ENCODE data around the gene ZSCAN22. TPM values are rescaled to one million over a fixed set of nuclear protein-coding genes. Genes with fewer than 3 reads are reported as not detected.
A peak's percentile ranks its signal among the peaks of the same experiment; 100 is the strongest.

The ZSCAN22 gene
- total and polyA plus RNA-seq, 2 donors (not counting 1 experiment from before 2014, with no cell fraction given): 2.8 to 7.1 TPM

GRCh38 chr19:58304255-58304654 is 22.5 kb upstream of the ZSCAN22 start:
- peak overlapping the region in 1 of 5 experiments; percentile 94 for H3K4me3 ChIP-seq (ENCODE audit: control extremely low read depth in 1 of 5, extremely low read depth in 1 of 5, insufficient read depth in 1 of 5, low read depth in 2 of 5, low read length in 4 of 5)
- Mint-ChIP-seq H3K9me3 (ENCODE audit: insufficient read depth) (no peaks in the 10 kb centered on the region), H3K27me3 (no peaks in the 10 kb centered on the region), H3K27ac (peak overlapping the region; percentile 97), H3K4me1 (peaks cover 32% of the 10 kb centered on the region), H3K4me3 (peak overlapping the region; percentile 97)
- peak overlapping the region; percentile 85 to 93 for H3K27ac ChIP-seq (ENCODE audit: low read length in 2 of 2)
- intact Hi-C loops (cut with micrococcal nuclease): loop anchor here (2.0 kb wide), 3 partner anchors 75 to 163 kb away; partner anchors contain the start of genes ZNF132, ZNF324 and ZNF544
- peak overlapping the region; percentile 91 for H2AFZ ChIP-seq (ENCODE audit: insufficient read depth, low read depth, low read length, poor library complexity, severe bottlenecking)
- no peaks in the 10 kb centered on the region for H3K27me3 ChIP-seq (replicated peaks in 1 of 4; ENCODE audit: control extremely low read depth in 1 of 4, control insufficient read depth in 3 of 4, insufficient read depth in 4 of 4, low read length in 3 of 4)
- TF ChIP-seq EZH2 (IDR thresholded peaks at IDR 0.05; ENCODE audit: borderline replicate concordance, insufficient read depth, low read depth, low read length, poor library complexity, severe bottlenecking): no peak
- no peak for TF ChIP-seq CTCF (IDR thresholded peaks at IDR 0.05)
- DNase-seq: no peak
- H3K9ac ChIP-seq (ENCODE audit: low read length): peak overlapping the region; percentile 84
- no peaks in the 10 kb centered on the region for H4K20me1 ChIP-seq (ENCODE audit: control insufficient read depth, insufficient read depth, low read length, poor library complexity, severe bottlenecking)
- peaks cover 15 to 18% of the 10 kb centered on the region in 2 donors for H3K4me1 ChIP-seq (ENCODE audit: control insufficient read depth in 2 of 2, insufficient read depth in 2 of 2, low read length in 2 of 2)
- H3K79me2 ChIP-seq (ENCODE audit: control insufficient read depth, insufficient read depth, low read length): peaks cover 57% of the 10 kb centered on the region
- 95% methylated on average over 5 of the region's 7 CpGs for WGBS (ENCODE audit: insufficient coverage)
- H3K36me3 ChIP-seq (replicated peaks in 1 of 2; ENCODE audit: control extremely low read depth in 1 of 2, control insufficient read depth in 1 of 2, extremely low read depth in 1 of 2, insufficient read depth in 2 of 2, low read length in 1 of 2): peaks cover 0 to 32% of the 10 kb centered on the region in 2 experiments
- ATAC-seq (ENCODE audit: low read depth): no peak
- H3K4me2 ChIP-seq (replicated peaks; ENCODE audit: low read depth, low read length, poor library complexity, severe bottlenecking): peak overlapping the region; percentile 79
- H3K9me3 ChIP-seq (ENCODE audit: control extremely low read depth in 1 of 3, control insufficient read depth in 2 of 3, insufficient read depth in 1 of 3, low read length in 2 of 3): peaks cover 0 to 7% (median 0%) of the 10 kb centered on the region in 3 donors
- CTCF ChIA-PET: interaction anchor here (1.7 kb wide), 1 partner anchor 149 kb away, joined by 5 read pairs; no protein-coding TSS in a partner anchor
- POLR2A ChIA-PET: interaction anchor here (1.7 to 3.3 kb wide), 3 partner anchors 23 to 58 kb away, joined by 4 to 12 read pairs (median 9); partner anchors contain the start of genes ZNF497, ZNF8 and ZSCAN22

- intact Hi-C loops (cut with micrococcal nuclease): loop anchor here (1.0 to 5.0 kb wide), 15 partner anchors 22 to 1632 kb away; partner anchors contain the start of genes RPS5, TRIM28, ZNF132 and ZNF274
- Histone ChIP-seq H3K9ac (ENCODE audit: low read length) (peak overlapping the region; percentile 84), H3K4me2 (replicated peaks; ENCODE audit: low read depth, low read length, poor library complexity, severe bottlenecking) (peak overlapping the region; percentile 79), H3K27me3 (replicated peaks in 1 of 4; ENCODE audit: control extremely low read depth in 1 of 4, control insufficient read depth in 3 of 4, insufficient read depth in 4 of 4, low read length in 3 of 4) (no peaks in the 10 kb centered on the region), H4K20me1 (ENCODE audit: control insufficient read depth, insufficient read depth, low read length, poor library complexity, severe bottlenecking) (no peaks in the 10 kb centered on the region), H3K4me1 (ENCODE audit: control insufficient read depth in 2 of 2, insufficient read depth in 2 of 2, low read length in 2 of 2) (peaks cover 15 to 18% of the 10 kb centered on the region in 2 donors), H2AFZ (ENCODE audit: insufficient read depth, low read depth, low read length, poor library complexity, severe bottlenecking) (peak overlapping the region; percentile 91), H3K36me3 (replicated peaks in 1 of 2; ENCODE audit: control extremely low read depth in 1 of 2, control insufficient read depth in 1 of 2, extremely low read depth in 1 of 2, insufficient read depth in 2 of 2, low read length in 1 of 2) (peaks cover 0 to 37% of the 10 kb centered on the region in 2 experiments), H3K27ac (ENCODE audit: low read length in 2 of 2) (peak overlapping the region; percentile 85 to 93), H3K9me3 (ENCODE audit: control extremely low read depth in 1 of 3, control insufficient read depth in 2 of 3, insufficient read depth in 1 of 3, low read length in 2 of 3) (peaks cover 0 to 4% (median 0%) of the 10 kb centered on the region in 3 donors), H3K4me3 (ENCODE audit: control extremely low read depth in 1 of 5, extremely low read depth in 1 of 5, insufficient read depth in 1 of 5, low read depth in 2 of 5, low read length in 4 of 5) (peak overlapping the region; percentile 35 to 94 (median 88)), H3K79me2 (ENCODE audit: control insufficient read depth, insufficient read depth, low read length) (peaks cover 59% of the 10 kb centered on the region)
- Mint-ChIP-seq H3K4me1 (peaks cover 36% of the 10 kb centered on the region), H3K27ac (peak overlapping the region; percentile 97), H3K4me3 (peak overlapping the region; percentile 97), H3K27me3 (no peaks in the 10 kb centered on the region), H3K9me3 (ENCODE audit: insufficient read depth) (no peaks in the 10 kb centered on the region)
- ATAC-seq (ENCODE audit: low read depth) (no peak), DNase-seq (no peak)
- TF ChIP-seq EZH2 (IDR thresholded peaks at IDR 0.05; ENCODE audit: borderline replicate concordance, insufficient read depth, low read depth, low read length, poor library complexity, severe bottlenecking) (no peak), CTCF (IDR thresholded peaks at IDR 0.05) (no peak)
- WGBS (ENCODE audit: insufficient coverage): 83% methylated on average over 3 of the region's 7 CpGs
- CTCF ChIA-PET: interaction anchor here (1.0 to 1.7 kb wide), 2 partner anchors 150 to 161 kb away, joined by 3 to 5 read pairs; no protein-coding TSS in a partner anchor
- POLR2A ChIA-PET: interaction anchor here (0.5 to 3.3 kb wide), 6 partner anchors 22 to 254 kb away, joined by 3 to 12 read pairs (median 5); partner anchors contain the start of genes UBE2M, ZNF497, ZNF8 and ZSCAN22
These were observed 22.1 kb upstream of the ZSCAN22 start for GRCh38 chr19:58304748-58305064.

Measured in B cell (primary cell).